ENCODE results near the gene FAM156A.
"Not testable (repeated sequence)": the region's sequence is repeated elsewhere in the genome, so short reads cannot be mapped to it uniquely, and the experiment has no call there.

The FAM156A gene

DNA sequence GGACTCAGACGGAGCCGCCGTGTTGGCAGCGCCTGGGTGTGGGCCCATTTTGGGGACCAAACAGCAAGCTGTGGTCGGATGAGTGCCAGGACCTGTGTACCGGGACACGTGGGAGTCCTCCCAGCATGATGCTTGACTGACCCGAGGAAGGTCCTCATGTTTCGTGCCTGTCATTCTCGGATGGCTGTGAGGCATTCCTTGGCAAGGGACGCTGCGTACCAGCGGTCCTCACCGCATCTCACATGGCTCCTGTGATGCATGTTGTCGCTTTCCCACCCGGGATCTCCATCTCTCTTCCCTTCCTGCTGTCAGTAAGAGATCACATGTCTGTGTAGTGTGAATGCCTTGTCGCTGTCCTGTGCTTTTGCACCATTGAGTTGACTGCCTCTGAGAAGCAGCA lies 50.4 kb downstream of the FAM156A start:
- POLR2A ChIA-PET (ENCODE audit: low non-redundant PET); CTCF ChIA-PET: not testable (repeated sequence)

DNA sequence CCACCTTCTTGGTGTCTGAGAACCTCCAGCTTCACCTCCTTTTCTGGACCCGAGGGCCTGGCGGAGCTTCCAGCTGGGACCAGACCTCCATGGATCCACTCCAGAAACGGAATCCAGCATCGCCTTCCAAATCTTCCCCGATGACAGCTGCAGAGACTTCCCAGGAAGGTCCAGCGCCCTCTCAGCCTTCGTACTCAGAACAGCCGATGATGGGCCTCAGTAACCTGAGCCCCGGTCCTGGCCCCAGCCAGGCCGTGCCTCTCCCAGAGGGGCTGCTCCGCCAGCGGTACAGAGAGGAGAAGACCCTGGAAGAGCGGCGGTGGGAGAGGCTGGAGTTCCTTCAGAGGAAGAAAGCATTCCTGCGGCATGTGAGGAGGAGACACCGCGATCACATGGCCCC lies 51.2 kb downstream of the FAM156A start:
- H3K27ac ChIP-seq; CTCF ChIA-PET; POLR2A ChIA-PET (ENCODE audit: low non-redundant PET); DNase-seq (ENCODE audit: low spot score): not testable (repeated sequence)

More for the DNA sequence above, 50.4 kb downstream of the FAM156A start:
- H3K27ac ChIP-seq; DNase-seq (ENCODE audit: low spot score): not testable (repeated sequence)

DNA sequence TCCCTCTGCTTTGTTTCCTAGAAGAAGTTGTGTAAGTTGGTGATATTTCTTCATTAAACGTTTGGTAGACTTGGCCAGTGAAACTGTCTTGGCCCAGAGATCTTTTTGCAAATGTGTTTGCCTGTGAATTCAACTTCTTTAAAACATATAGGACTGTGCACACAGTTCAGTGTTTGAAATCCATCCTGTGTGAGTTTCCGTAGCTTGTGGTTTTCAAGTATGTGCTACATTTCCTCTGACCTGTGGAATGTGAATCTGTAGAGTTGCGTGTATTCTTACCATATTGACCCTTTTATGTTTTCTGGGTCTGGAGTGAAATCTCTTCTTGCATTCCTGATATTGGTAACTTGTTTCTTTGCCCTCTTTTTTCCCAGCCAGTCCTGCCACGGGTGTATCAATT lies 52.2 kb downstream of the FAM156A start:
- CTCF ChIA-PET; POLR2A ChIA-PET (ENCODE audit: low non-redundant PET); DNase-seq (ENCODE audit: low spot score); H3K27ac ChIP-seq: not testable (repeated sequence)

- POLR2A ChIA-PET (ENCODE audit: low non-redundant PET); DNase-seq (ENCODE audit: low spot score); CTCF ChIA-PET; H3K27ac ChIP-seq: not testable (repeated sequence)
Observed at GRCh38 chrX:52905531-52905930, 52.8 kb downstream of the FAM156A start.
